GM21723 (cell line): ENCODE data around the gene PPM1F.

ENCODE experiments used
- ATAC-seq: cut with Tn5 transposase; IDR thresholded peaks from one replicate; pipeline ENCODE4 v1.9.1; 2021; ENCODE audit warnings: mild to moderate bottlenecking, moderate library complexity; ENCODE audit not compliant: unreplicated experiment

The PPM1F gene

GRCh38 chr22:21961127-21961867, 8.6 kb upstream of the PPM1F start:
- no peak for ATAC-seq

GRCh38 chr22:21960200-21961126, 7.8 kb upstream of the PPM1F start:
- no peak for ATAC-seq

- ATAC-seq: no peak
Measured at GRCh38 chr22:21959274-21960074, 6.8 kb upstream of the PPM1F start.

GRCh38 chr22:21958360-21959273, 6.0 kb upstream of the PPM1F start:
- no peak for ATAC-seq

- no peak for ATAC-seq
Measured at GRCh38 chr22:21951931-21952465, 650 bp downstream of the PPM1F start.

- ATAC-seq: no peak
Measured at GRCh38 chr22:21951062-21951461, 1.6 kb downstream of the PPM1F start.

- ATAC-seq: no peak
Measured at GRCh38 chr22:21949948-21950347, 2.7 kb downstream of the PPM1F start.

GRCh38 chr22:21949569-21949918, 3.1 kb downstream of the PPM1F start:
- ATAC-seq: no peak

- no peak for ATAC-seq
Measured at GRCh38 chr22:21948824-21949568, 3.7 kb downstream of the PPM1F start.

- no peak for ATAC-seq
Measured at GRCh38 chr22:21948390-21948789, 4.3 kb downstream of the PPM1F start.

GRCh38 chr22:21947040-21948014, 5.3 kb downstream of the PPM1F start:
- no peak for ATAC-seq

- ATAC-seq: no peak
Measured at GRCh38 chr22:21946262-21946925, 6.3 kb downstream of the PPM1F start.

GRCh38 chr22:21945453-21946261, 7.0 kb downstream of the PPM1F start:
- ATAC-seq: no peak

- no peak for ATAC-seq
Measured at GRCh38 chr22:21944871-21945270, 7.8 kb downstream of the PPM1F start.

- no peak for ATAC-seq
Measured at GRCh38 chr22:21943571-21944448, 8.8 kb downstream of the PPM1F start.
